ENCODE measurements around the gene PLCL2.
"Not testable (repeated sequence)": the region's sequence is repeated elsewhere in the genome, so short reads cannot be mapped to it uniquely, and the experiment has no call there.

PLCL2 gene

DNA sequence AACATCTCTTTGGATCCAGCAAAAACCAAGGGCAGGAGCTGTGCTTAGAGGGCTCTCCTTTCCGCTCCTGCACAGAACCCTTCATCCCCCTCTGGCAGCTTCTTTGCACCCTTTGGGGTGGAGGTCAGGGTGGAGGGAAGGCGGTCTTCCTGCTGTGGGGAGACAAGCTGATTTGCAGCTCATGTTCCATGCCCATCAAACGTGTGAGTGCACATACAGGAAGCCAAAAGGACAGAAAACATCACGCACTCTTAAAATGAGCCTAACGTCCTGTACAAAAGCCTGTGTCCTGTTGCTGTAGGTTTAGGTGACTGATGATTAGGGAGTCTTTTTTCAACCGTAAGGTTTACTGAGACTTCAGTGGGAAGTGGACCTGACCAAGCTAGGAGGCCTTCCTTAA is 195.2 kb downstream of the PLCL2 start:
- no peak for DNase-seq

DNA sequence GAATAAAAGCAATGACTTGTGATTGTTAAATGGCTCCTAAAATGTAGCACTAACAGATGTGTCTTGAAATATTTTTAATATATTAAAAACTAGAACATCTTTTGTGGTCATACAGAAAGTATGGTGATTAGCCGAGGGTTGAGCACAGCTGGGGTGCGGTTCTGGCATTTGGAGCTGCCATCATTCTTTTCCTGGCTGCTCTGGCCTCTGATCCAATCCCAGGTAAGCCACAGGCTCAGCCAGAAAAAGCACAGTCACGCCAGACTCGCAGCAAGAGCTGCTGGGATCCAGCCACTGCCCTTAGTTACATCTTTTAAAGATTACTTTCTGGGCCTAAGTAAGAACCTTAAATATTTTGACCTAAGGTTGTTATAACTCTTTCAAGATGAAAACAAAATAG is 196.8 kb downstream of the PLCL2 start:
- DNase-seq, result no peak

DNA sequence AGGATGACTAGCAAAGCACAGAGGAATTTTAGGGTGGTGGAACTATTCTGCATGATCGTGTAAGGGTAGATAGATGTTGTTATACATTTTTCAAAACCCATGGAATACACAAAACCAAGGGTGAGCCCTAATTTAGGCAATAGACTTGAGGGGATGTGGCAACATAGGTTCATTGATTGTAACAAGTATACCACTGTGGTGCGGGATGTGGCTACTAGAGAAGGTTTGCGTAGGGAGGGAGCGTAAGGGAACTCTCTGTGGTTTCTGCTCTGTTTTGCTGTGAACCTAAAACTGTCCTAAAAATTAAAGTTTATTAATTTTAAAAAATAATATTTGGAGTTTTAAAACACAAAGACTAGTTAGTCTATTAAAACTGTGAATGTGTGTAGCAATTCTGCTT is 202.8 kb downstream of the PLCL2 start:
- no peak for DNase-seq

DNA sequence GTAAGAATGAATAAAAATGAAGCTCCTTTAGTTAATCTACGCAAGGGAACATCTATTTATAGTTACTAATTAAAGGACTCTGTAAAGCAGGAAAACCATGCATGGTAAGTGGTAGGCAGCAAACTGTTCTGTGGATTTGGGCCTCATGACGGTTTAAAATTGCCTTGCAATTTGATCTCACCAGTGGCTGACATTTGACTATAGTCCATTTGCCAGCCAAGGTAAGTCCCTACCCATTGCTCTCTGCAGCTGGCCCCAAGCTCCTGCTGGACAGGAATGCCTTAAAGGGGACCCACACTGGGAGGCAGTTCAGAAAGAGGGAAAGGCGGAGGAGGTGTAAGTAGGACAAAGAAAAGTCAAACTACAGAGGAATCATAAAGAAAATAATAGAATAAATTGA is 203.3 kb downstream of the PLCL2 start:
- no peak for DNase-seq

DNA sequence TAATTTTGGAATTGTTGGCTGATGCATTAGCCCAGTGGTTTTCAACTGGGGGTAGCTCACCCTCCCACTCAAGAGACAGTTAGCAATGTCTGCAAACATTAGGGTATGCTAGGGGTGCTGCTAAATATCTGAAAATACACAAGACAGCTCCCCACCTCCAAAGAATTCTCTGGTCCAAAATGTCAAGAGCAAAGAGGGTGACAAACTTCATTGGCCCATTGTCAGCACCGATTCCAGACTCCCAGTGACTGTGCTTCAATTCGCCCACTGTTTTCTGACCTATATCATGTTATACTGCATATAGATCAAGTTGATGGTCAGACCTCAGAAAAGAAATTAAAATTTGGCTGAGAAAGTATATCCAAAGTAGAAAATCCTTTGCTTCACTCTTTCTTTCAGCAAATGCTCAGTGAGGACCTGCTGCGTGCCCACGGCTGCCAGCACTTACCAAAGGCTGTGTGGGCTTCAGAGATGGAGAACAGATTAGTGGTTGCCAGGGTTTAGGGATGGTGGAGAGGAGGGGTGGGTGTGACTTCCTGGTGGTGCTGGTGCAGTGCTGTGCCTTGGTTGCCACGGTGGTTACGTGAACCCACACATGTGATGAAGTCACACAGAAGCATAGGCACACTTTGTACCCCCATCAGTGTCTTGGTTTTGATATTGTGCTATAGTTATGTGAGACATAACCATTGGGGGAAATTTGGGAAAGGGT is 204.0 kb downstream of the PLCL2 start:
- DNase-seq, result no peak

DNA sequence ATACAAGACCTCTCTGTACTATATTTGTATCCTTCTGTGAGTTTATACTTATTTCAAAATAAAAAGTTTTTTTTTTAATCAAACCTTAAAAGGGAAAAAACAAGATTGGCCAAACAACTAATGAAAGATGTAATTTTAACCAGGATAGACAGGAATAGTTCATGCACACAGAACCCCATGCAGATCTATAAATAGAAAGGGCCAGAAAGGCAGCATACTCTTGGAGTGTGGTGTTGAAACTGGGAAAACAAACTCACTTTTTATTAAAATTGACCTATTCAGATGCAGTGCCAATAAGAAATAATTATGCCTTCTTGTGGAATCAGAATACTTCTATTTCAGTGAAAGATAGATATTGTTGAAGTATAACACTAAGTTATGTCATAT is 204.6 kb downstream of the PLCL2 start:
- DNase-seq, result no peak

DNA sequence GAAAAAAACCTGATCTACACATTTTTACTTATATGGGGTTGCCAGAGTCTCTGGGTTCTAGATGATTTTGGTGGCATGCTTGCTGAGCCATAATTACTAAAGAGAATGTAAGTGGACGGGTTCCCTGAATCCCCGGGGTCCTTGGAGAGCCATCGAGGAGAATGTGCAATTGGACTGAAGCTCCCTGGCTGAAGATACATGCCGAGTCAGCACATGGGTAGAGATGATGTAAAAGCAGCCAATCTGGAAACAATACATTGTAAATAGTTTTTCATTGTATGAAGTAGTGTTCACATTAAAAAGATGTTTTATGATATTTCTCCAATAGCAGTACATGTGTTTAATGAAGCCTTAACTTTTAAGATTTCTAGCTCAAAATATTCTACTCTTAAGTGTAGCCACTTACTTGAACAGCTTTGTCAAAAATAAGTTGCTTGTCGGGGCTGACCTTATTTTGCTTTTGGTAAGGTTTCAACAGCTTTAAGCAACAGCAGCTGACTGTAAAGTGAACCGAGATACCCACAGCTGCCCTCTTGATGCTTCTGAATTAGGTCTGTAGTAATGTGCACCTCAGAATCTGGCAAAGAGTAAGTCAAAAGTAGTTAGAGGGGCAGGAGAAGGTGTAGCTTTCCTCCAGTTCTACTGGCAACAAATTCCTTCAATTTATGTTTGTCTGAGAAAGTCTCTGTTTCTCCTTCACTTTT is 205.7 kb downstream of the PLCL2 start:
- DNase-seq, result no peak

DNA sequence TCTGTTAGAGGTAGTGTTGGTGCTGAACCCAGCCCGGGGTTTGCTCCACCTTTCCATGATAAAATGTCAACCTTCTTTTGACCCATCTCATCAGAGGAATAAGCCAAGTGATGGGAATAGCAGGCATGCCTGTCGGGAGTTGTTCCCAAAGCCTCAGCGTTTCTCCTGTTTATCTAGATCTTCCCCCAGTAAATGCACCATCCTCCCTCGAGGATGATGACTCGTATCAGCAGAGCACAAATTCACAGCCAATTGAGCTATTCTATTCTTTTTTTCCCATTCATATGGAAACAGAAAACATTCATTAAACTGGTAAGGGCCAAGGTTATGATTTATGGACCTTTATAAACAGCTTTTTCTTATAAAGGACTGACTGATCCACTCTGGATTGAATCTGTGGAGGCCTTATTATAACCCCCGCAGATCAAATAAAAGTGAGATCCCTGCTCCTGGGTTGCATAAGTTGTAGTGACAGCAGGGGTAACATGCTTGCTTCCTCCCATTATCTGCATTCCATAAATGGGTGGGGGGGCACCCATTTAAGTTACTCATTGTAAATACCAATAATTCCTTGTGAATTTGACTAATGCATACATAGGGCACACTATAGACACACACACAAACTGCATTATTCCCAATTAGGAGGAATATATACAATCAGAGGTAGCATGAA is 207.3 kb downstream of the PLCL2 start:
- no peak for DNase-seq

DNA sequence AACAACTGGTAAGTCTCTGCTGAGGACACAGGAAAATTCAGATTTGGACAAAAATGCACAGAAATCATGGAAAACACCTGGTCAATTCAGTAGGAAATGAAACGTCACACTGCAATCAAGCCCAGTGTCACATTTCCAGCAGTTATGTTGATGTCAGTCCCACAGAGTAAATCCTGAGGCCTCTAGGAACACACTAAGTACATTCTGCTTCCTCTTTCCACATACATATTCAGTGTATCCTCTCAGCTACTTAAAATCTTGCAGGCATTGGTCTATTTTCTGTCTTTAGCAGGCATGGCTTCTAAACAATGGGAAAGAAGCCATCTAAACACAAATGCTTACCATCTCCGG is 207.8 kb downstream of the PLCL2 start:
- no peak for DNase-seq

DNA sequence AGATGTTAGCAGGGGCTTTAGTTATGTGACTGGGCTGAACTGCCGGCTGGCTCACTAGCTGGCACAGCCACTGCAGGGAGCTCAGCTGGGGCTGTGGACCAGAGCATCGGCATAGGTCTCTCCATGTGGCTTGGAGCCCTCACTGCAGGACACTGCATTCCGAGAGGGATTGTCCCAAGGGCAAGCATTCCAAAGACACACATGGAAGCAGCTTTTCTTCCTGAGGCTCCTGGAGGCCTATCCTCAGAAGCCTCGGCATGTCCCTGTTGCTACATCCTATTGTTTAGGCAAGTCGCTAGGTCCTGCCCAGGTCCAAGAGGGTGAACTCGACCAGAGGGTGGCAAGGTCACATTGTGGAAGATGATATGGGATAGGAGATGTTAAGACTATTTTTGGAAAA is 209.8 kb downstream of the PLCL2 start:
- DNase-seq, result no peak

DNA sequence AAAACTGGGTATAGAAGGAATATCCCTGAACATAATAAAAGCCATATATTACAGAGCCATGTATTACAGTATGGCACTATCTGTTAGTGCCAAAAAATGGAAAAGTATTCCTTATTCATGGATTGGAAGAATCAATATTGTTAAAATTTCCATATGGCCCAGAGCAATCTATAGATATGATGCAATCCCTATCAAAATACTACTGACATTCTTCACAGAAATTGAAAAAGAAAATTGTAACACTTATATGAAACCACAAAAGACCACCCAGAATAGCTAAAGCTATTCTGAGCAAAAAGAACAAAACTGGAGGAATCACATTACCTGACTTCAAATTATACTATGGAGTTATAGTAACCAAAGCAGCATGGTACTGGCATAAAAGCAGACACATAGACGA is 218.8 kb downstream of the PLCL2 start:
- DNase-seq, result no peak

DNA sequence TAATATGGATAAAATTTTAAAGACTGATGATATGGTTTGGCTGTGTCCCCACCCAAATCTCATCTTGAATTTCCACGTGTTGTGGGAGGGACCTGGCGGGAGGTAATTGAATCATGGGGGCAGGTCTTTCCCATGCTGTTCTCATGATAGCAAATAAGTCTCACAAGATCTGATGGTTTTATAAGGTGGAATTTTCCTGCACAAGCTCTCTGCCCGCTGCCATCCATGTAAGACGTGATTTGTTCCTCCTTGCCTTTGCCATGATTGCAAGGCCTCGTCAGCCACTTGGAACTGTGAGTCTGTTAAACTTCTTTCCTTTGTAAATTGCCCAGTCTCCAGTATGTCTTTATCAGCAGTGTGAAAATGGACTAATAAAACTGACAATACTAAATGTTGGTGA is 222.0 kb downstream of the PLCL2 start:
- DNase-seq, result not testable (repeated sequence)

DNA sequence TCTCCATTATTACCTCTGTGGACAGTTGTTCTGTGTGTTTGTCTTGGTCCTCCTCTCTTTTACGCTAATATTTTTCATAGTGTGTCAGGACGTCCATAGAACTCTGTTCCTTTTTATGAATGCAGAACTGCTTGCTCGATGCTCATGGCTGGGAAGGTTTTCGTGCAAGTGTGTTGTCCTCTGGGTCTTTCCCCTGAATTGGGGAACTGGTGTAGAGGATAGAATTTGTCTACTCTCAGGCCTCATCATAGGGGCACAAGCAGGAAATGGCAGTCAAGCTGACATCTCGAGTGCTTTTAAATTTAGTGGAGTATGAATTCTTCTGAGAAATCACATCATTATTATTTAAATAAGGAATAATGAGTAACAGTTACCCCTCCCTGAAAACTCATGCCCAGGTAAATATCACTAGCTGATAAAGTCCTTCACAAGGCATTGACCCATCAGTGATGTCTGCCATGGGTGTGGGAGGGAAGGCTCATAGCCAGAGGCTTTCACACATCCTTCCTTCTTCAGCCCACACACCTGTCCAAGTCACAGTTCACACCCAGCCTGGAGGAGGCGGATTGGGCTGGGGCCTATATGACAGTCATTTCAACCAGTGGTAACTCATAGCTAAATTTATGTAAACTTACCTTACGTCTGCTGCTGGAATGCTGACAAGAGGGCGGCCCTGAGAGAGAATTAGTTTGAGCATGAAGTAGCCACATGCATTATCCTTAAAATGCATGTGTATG is 226.1 kb downstream of the PLCL2 start:
- no peak for DNase-seq

DNA sequence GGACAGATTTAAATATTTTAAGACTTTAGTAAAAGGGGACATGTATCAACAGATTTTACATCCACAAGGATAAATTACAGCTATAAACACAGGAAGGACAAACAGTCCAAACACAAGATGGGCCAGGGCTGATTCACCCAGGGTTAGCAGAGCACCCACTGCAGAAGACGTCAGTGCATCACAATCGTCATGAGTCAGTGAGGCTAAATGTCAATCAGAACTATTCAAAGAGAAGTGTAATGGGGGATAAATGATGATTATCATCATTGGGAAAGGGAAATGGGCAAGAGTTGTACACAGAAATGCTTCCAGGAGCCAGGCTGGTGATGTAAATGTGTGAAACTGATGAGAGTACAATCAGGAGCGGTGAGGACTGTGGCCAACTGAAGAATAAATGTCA is 226.8 kb downstream of the PLCL2 start:
- DNase-seq, result no peak

DNA sequence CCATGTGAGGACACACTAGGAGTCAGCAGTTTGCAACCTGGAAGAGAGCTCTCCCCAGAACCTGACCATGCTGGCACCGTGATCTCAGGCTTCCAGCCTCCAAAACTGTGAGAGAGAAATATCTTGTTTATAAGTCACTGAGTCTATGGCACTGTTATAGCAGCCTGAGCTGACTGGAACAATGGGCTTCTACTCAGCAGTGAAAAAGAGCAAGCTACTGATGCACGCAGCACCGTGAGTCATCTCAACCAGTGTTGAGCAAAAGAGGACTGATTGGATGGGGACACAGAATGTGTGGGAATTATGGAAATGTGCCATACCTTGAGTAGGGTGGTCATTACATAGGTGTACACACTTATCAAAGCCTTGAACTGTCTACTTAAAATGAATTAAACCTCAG is 230.4 kb downstream of the PLCL2 start:
- DNase-seq, result no peak

DNA sequence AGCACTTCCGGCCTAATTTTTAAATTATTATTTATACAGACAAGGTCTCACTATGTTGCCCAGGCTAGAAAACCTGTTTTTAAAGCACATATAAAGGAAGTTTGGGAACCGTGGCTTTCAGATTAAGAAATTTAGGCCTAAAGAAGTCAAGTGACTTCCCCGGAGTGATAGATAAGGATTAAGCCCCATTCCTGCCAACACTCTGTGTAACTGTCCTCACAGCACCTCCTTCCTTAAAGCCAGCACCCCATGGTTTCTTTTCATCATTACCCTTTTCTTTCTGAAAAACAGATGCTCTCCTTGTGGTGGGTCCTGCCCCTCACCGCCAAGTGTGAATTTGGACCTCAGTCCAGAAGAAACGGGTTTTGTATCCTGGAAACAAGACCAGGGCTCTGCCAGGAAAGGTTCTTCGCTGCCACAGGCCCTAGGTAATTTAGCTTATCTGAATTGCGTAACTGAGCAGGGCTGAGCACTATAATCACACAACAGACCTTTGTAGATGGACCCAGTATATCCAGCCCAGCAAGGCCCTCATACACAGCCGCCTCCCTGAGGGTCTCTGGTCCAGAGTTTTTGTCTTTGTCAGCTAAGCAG is 231.3 kb downstream of the PLCL2 start:
- DNase-seq, result no peak

DNA sequence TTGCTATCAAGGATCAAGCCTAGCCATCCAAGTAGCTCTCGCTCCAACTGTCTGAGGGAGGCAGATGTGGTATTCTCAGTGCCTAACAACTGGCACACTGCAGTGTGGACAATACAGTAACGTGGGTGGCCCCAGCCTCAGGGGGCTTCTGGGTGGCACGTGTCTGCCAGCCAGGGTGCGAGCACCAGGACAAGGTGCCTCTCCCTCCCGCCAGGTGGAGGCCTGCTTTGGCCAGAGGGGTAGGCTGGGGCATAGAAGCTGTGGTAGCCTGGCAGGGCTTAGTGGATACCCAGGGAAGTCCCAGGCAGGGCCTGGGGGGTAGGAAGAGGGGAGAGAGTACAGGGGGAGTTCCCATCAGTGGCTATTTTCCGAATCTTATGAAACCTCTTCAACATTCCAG is 234.0 kb downstream of the PLCL2 start:
- no peak for DNase-seq

DNA sequence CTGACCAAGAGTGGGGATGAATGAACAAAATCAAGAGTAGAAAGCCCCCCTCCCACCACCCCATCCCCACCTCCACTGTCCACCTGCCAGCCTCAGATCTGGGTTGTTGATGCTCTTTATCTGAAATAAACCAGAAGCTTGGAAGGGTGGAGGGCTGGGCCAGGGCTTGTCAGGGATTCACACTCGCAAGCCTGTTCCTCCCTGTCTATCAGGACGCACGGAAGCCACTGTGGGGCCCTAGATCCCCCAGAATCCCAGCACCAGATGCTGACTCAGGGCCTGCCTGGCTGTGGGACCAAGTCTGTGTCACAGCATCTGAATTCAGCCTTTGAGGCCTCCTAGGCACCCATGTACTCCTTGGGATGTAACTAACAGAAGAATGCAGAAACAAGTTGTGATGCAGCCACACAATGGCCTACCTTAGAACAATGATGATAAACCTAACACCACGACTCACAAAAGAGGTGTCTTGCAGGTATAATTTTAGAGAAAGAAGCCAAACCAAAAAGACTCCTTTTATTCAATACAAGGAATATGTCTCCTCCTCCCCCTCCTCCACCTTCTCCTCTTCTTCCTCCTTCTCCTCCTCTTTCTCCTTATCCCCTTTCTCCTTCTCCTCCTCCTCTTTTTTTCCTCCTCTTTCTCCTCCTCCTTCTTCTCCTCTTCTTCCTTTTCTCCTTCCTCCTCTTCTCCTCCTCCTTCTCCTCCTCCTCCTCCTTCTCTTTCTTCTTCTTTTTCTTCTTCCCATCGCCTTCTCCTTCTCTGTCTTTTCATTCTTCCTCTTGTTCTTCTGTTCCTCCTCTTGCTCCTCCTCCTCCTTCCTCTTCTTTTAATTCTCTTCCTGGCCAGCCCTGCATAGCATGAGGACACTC is 234.7 kb downstream of the PLCL2 start:
- DNase-seq, result no peak

DNA sequence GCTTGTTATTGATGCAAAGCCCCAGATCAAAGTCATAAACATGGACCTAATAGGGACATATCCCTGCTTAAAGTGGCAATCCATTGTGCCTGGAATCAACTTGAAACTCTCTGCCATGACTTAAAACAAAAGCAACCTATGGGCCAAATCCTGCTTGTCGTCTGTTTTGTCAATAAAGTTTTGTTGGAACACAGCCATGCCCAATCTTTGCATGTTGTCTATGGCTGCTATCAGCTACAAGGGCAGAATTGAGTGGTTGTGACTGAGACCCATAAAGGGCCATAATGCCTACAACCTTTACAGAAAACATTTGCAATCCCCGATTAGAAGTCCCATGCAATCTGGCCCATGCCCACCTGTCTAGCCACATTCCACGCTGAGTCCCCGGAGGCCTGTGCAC is 235.4 kb downstream of the PLCL2 start:
- DNase-seq, result no peak

DNA sequence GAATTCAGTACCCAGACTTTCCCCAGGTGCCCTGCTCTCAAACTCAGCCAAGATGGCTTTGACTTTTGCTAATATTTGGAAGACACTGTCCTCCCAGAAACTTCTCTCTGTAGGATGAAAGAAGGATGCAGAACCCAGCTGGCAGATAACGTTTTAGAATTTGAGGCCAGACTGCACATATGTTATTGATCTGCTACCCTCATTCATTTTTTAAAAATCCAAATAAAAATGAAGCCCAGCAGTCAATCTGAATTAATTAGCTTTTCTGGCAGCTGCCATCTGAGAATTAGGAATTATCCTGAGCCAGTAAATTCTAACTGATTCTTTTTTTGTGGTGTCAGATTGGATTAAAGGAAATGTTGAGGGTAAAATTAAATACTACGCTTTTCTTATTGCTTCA is 236.6 kb downstream of the PLCL2 start:
- DNase-seq, result no peak

DNA sequence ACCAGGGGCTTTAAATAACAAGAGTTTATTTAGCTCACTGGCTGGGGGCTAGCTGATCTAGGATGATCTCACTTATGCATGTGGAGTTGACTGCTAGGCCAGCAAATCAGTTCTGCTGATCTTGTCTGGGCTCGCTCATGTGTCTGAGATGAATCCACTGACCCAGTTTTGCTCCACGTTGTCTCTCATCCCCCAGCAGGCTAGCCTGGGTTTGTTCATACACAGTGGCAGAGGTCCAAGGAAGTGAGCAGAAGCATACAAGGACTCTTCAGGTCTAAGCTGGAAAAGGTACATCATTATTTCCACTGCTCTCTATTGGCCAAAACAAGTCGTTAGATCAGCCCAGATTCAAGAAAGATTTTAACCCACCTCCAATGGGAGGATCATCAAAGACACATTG is 238.0 kb downstream of the PLCL2 start:
- DNase-seq, result no peak

DNA sequence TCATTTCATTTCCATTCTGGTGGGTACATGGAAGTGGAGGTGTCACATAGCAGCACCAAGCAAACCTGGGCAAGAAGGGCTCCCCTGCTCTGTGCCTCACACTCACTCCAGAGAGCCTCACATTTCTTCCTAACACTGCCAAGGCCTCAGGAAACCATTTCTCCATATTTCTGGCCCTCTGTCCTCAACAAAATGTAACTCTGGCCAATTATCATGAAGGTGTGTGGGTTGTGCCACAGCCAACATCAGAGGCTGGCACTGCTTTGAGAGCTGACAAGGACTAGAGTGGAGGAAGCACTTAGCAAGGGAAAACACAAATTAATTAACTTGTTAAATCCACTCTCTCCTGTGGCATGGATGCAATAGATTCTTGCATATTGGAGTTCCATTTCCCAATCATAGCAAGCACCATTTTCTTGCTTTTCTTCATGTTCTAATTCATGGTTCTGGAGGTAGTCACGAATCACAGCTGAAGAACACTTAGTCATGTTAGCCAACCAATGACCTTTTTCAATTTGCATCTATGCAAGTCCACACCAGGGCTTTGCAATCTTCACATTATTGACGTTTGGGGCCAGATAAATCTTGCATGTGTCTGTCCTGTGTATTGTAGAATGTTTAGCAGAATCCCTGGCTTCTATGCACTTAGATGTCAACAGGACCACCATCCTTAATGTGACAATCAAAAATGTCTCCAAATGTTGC is 241.1 kb downstream of the PLCL2 start:
- DNase-seq, result no peak

Data from right hindlimb (tissue), 1 donor.